Measurements from ENCODE around the gene CNNM2.

The CNNM2 gene

GRCh38 chr10:102878629-102879028 lies 39.5 kb upstream of the CNNM2 start:
- no peak overlapping the region for H3K4me3 ChIP-seq (replicated peaks; ENCODE audit: low read depth, low read length)
- no peak for TF ChIP-seq CTCF (IDR thresholded peaks at IDR 0.05; ENCODE audit: low read depth, low read length, missing control alignments)

GRCh38 chr10:102880256-102880655 lies 37.8 kb upstream of the CNNM2 start:
- H3K4me3 ChIP-seq (replicated peaks; ENCODE audit: low read depth, low read length) = no peak overlapping the region
- no peak for DNase-seq (ENCODE audit: extremely low read depth, low read depth)
- TF ChIP-seq CTCF (IDR thresholded peaks at IDR 0.05; ENCODE audit: low read depth, low read length, missing control alignments) = no peak

More at GRCh38 chr10:102878629-102879028, 39.5 kb upstream of the CNNM2 start:
- no peak for DNase-seq (ENCODE audit: extremely low read depth, low read depth)

DNA sequence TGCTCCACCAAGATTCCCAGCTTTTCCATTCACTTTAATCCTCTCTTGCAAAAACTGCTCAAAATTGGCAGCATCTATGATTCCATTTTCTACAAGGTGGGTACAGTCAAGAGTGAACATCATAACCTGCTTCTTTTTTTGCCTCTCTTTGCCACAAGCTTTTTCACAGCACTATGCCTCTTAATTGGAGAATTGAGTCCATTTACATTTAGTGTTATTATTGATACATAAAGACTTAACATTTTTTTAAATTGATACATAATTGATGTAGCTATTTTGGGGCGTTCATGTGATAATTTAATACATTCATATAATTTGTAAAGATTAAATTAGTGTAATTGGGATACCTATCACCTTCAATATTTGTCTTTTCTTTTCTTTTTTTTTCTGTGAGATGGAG lies 30.0 kb upstream of the CNNM2 start:
- DNase-seq (ENCODE audit: extremely low read depth, low read depth) = no peak
- TF ChIP-seq CTCF (IDR thresholded peaks at IDR 0.05; ENCODE audit: low read depth, low read length, missing control alignments) = no peak
- no peak overlapping the region for H3K4me3 ChIP-seq (replicated peaks; ENCODE audit: low read depth, low read length)

DNA sequence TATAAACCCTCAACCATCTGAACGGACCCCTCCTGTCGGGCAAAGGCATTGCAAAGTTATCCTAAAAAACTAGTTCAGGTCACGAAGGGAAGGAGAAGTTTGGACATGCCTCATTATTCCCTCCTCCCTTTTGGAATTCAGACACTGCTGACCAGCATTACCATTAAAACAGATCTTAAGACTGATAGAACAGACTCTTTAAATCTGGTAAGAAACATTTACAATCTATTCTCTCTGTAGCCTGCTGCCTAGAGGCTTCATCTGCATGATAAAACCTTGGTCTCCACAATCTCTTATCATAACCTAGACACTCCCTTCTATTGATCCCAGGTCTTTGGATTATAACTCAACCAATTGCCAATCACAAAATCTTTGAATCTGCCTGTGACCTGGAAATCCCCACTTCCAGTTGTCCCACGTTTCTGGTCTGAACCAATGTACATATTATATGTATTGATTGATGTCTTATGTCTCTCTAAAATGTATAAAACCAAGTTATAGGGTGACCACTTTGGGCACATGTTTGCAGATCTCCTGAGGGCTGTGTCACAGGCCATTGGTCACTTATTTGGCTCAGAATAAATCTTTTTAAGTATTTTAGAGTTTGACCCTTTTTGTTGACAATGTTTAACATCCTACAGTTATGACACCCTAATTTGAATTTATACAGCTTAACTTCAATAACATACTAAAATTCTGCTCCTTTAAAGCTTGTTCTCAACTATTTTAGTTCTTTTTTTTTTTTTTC lies 23.5 kb upstream of the CNNM2 start:
- no peak overlapping the region for H3K4me3 ChIP-seq (replicated peaks; ENCODE audit: low read depth, low read length)
- no peak for DNase-seq (ENCODE audit: extremely low read depth, low read depth)
- TF ChIP-seq CTCF (IDR thresholded peaks at IDR 0.05; ENCODE audit: low read depth, low read length, missing control alignments) = no peak

DNA sequence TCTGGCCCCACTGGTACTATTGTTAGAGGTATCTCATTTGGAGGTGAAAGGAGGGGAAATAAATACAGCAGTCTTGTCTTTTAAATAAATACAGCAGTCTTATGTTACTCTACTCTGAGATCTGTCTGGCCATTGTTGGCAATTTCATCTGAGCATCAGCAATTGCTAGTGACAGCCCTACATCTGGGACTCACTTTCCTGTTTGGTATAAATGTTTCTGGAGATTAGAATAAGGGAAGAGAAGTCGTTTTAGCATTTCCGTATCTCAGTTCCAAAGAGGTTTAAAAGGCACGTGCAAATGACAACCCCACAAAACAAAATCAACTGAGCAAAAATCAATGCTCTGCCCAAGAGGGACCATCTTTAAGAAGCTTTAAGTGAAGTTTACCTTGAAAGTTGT lies 18.1 kb upstream of the CNNM2 start:
- DNase-seq (ENCODE audit: extremely low read depth, low read depth) = no peak
- no peak for TF ChIP-seq CTCF (IDR thresholded peaks at IDR 0.05; ENCODE audit: low read depth, low read length, missing control alignments)

GRCh38 chr10:102904346-102904745 lies 13.7 kb upstream of the CNNM2 start:
- no peak overlapping the region for H3K4me3 ChIP-seq (replicated peaks; ENCODE audit: low read depth, low read length)
- no peak for TF ChIP-seq CTCF (IDR thresholded peaks at IDR 0.05; ENCODE audit: low read depth, low read length, missing control alignments)
- no peak for DNase-seq (ENCODE audit: extremely low read depth, low read depth)

More for the DNA sequence above, 18.1 kb upstream of the CNNM2 start:
- H3K4me3 ChIP-seq (replicated peaks; ENCODE audit: low read depth, low read length) = no peak overlapping the region

DNA sequence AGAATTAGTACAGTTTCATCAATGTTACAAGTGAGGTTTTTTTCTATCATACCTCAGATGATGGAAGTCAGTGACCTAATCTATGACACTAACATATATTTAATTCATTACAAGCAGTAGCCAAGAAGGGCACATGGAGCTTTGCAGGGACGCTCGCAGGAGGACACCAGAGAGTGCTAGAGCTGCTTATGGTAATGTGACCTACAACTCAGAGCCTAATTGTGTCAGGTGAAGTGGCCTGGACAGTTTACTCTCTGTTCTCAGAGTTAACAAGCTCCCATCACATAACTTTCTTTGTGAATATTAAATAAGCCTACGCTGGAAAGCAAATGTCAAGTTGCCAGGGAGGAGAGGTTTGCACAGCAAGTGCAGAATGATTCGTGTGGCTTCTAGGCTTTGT lies 11.6 kb upstream of the CNNM2 start:
- DNase-seq (ENCODE audit: extremely low read depth, low read depth) = no peak
- TF ChIP-seq CTCF (IDR thresholded peaks at IDR 0.05; ENCODE audit: low read depth, low read length, missing control alignments) = no peak
- H3K4me3 ChIP-seq (replicated peaks; ENCODE audit: low read depth, low read length) = no peak overlapping the region

Data from HFF-Myc (cell line).